ENCODE measurements around the gene ORAI2.
"Not testable (repeated sequence)": the region's sequence is repeated elsewhere in the genome, so short reads cannot be mapped to it uniquely, and the experiment has no call there.

The ORAI2 gene

DNA sequence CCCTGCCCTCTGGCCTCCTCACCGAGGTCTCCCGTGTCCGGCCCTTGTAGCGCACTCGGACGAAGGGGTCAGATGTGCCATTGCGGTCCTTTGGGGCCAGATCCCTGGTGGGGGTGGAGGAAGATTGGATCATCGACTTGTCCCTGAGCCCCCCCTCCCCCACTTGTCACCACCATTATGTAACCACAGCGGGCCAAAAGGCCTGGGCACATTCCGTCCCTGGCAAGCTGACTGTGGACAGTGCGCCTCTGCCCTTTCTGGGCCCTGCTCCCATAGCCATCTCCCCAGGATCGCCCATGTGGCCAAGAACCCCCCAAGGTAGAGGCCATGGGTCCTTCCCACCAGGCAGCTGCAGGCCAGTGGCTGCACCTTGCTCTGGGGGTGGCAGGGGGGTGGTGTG lies 69.8 kb downstream of the ORAI2 start:
- not testable (repeated sequence) for DNase-seq (ENCODE audit: low spot score)

GRCh38 chr7:102505298-102506185 lies 72.2 kb downstream of the ORAI2 start:
- not testable (repeated sequence) for DNase-seq (ENCODE audit: low spot score)
